MM.1S (cell line): ENCODE results near the gene LTN1.

Experiments
- DNase-seq: peaks from one replicate; pipeline ENCODE4 v3.0.0-alpha.2; 2015
- H2AFZ ChIP-seq: fragments of 300-600 bp; sonication (generic); 2 replicates; pipeline ENCODE4 v1.6.0; 2016; ENCODE audit warnings: antibody characterized with exemption, low read length
- H3F3A ChIP-seq: fragments of 300-600 bp; sonication (generic); 2 replicates; pipeline ENCODE4 v1.6.1; 2016; ENCODE audit warnings: mild to moderate bottlenecking, antibody characterized with exemption, low read length, moderate library complexity, mixed read lengths; ENCODE audit not compliant: insufficient read depth
- H3K27ac ChIP-seq: fragments of 300-600 bp; sonication (generic); 2 replicates; pipeline ENCODE4 v1.5.1; 2016; ENCODE audit warnings: mild to moderate bottlenecking, low read length
- H3K27me3 ChIP-seq: fragments of 300-600 bp; sonication (generic); replicated peaks from 2 replicates; pipeline ENCODE4 v1.6.0; 2016; ENCODE audit warnings: low read length; ENCODE audit not compliant: insufficient read depth
- H3K36me3 ChIP-seq: fragments of 300-600 bp; sonication (generic); replicated peaks from 2 replicates; pipeline ENCODE4 v1.6.1; 2016; ENCODE audit warnings: mild to moderate bottlenecking, low read length, mixed read lengths; ENCODE audit not compliant: insufficient read depth
- H3K4me1 ChIP-seq: fragments of 300-600 bp; sonication (generic); 2 replicates; pipeline ENCODE4 v1.6.1; 2016; ENCODE audit warnings: low read length, mixed read lengths
- H3K4me2 ChIP-seq: fragments of 300-600 bp; sonication (generic); 2 replicates; pipeline ENCODE4 v1.6.0; 2016; ENCODE audit warnings: low read depth, low read length
- H3K4me3 ChIP-seq: fragments of 300-600 bp; sonication (generic); 2 replicates; pipeline ENCODE4 v1.5.1; 2016; ENCODE audit warnings: low read length, mixed read lengths
- H3K79me2 ChIP-seq: fragments of 300-600 bp; sonication (generic); 2 replicates; pipeline ENCODE4 v1.6.1; 2016; ENCODE audit warnings: mixed run types, low read length, mixed read lengths
- H3K9ac ChIP-seq: fragments of 300-600 bp; sonication (generic); 2 replicates; pipeline ENCODE4 v1.6.1; 2016; ENCODE audit warnings: low read length, mixed read lengths
- H3K9me2 ChIP-seq: fragments of 300-600 bp; sonication (generic); replicated peaks from 2 replicates; pipeline ENCODE4 v1.6.1; 2016; ENCODE audit warnings: mild to moderate bottlenecking, low read length, mixed read lengths; ENCODE audit not compliant: insufficient read depth
- H3K9me3 ChIP-seq: fragments of 300-600 bp; sonication (generic); replicated peaks from 2 replicates; pipeline ENCODE4 v1.6.1; 2016; ENCODE audit warnings: mild to moderate bottlenecking, low read length, mixed read lengths; ENCODE audit not compliant: insufficient read depth
- H4K20me1 ChIP-seq: fragments of 300-600 bp; sonication (generic); 2 replicates; pipeline ENCODE4 v1.6.1; 2016; ENCODE audit warnings: mild to moderate bottlenecking, low read length, moderate library complexity, mixed read lengths; ENCODE audit not compliant: insufficient read depth
- EZH2 ChIP-seq: fragments of 300-600 bp; sonication (generic); optimal IDR thresholded peaks from 2 replicates; pipeline ENCODE3; 2017; ENCODE audit warnings: low read depth, mild to moderate bottlenecking, antibody characterized with exemption, low read length, mixed read lengths
- EZH2phosphoT487 ChIP-seq: fragments of 300-600 bp; sonication (generic); IDR thresholded peaks from 2 replicates; pipeline ENCODE4 v1.6.1; 2018; ENCODE audit warnings: antibody characterized with exemption, low read length
- TF ChIP-seq, protein P1 (sequence below): fragments of 300-600 bp; sonication (generic); IDR thresholded peaks from 2 replicates; pipeline ENCODE4 v1.5.1; 2016; ENCODE audit warnings: antibody characterized with exemption, low read length, mixed read lengths

LTN1 gene, protein sequence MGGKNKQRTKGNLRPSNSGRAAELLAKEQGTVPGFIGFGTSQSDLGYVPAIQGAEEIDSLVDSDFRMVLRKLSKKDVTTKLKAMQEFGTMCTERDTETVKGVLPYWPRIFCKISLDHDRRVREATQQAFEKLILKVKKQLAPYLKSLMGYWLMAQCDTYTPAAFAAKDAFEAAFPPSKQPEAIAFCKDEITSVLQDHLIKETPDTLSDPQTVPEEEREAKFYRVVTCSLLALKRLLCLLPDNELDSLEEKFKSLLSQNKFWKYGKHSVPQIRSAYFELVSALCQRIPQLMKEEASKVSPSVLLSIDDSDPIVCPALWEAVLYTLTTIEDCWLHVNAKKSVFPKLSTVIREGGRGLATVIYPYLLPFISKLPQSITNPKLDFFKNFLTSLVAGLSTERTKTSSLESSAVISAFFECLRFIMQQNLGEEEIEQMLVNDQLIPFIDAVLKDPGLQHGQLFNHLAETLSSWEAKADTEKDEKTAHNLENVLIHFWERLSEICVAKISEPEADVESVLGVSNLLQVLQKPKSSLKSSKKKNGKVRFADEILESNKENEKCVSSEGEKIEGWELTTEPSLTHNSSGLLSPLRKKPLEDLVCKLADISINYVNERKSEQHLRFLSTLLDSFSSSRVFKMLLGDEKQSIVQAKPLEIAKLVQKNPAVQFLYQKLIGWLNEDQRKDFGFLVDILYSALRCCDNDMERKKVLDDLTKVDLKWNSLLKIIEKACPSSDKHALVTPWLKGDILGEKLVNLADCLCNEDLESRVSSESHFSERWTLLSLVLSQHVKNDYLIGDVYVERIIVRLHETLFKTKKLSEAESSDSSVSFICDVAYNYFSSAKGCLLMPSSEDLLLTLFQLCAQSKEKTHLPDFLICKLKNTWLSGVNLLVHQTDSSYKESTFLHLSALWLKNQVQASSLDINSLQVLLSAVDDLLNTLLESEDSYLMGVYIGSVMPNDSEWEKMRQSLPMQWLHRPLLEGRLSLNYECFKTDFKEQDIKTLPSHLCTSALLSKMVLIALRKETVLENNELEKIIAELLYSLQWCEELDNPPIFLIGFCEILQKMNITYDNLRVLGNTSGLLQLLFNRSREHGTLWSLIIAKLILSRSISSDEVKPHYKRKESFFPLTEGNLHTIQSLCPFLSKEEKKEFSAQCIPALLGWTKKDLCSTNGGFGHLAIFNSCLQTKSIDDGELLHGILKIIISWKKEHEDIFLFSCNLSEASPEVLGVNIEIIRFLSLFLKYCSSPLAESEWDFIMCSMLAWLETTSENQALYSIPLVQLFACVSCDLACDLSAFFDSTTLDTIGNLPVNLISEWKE (N-terminal part only)

DNA sequence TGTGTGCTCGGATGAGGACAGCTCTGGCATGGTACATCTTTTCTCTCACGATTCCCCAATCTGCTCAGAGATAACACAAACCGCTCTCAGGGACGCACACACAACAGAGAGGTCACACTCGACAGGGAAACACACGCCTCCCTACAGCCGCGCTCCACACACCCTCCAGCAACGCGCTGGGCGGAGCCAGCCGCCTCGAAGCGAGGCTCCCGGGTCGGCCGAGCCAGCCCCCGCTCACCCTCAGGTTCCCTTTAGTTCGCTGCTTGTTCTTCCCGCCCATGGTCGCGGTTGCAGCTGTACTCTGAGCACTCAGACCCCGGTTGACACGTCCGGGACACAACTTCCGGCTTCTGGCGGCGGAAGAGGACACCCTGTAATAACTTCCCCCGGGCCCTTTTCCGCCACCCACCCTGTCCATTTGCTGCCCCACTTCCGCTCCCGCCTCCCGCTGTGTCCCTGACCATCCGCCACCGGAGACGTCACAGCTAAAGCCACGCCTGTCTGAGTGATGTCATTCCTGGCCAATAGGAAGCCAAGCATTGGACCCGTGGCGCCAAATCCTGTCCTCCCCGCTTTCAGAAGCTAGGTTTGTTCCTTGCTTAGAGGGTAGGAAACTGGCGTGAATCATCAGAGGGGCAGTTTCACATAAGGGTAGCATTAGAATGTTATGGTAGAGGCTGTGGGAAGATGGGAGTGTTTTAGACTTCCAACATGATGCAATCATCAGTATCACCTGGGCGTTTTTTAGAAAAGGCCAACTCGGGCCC lies at the start of gene LTN1:
Gene LTN1 (minus strand): TSS at position 352 of the 767 bp plus-strand sequence. CDS start 72 bp downstream, at position 280.
- peaks cover 9% of the 10 kb centered on the region for H3F3A ChIP-seq
- H3K4me3 ChIP-seq = peak within 1 kb of the TSS; percentile 97

DNA sequence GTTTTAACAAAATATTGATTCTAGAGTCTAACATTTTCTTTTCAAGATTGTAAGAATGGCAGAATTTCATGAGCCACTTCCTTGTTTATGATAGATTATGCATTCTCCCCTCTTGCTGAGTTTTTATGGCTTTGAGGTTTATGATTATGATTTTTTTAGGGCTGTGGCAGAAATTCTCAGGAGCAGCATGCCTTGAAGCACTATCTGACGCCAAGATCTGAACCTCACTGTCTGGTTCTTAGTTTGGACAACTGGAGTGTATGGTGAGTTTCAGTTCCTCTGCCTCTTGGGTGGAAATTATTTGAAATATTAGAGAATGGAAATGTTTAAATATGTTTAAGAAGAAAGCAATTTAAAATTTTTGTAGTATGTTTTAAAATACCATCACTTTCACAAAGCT lies 42.0 kb upstream of the LTN1 start:
- TF ChIP-seq, protein P1, sequence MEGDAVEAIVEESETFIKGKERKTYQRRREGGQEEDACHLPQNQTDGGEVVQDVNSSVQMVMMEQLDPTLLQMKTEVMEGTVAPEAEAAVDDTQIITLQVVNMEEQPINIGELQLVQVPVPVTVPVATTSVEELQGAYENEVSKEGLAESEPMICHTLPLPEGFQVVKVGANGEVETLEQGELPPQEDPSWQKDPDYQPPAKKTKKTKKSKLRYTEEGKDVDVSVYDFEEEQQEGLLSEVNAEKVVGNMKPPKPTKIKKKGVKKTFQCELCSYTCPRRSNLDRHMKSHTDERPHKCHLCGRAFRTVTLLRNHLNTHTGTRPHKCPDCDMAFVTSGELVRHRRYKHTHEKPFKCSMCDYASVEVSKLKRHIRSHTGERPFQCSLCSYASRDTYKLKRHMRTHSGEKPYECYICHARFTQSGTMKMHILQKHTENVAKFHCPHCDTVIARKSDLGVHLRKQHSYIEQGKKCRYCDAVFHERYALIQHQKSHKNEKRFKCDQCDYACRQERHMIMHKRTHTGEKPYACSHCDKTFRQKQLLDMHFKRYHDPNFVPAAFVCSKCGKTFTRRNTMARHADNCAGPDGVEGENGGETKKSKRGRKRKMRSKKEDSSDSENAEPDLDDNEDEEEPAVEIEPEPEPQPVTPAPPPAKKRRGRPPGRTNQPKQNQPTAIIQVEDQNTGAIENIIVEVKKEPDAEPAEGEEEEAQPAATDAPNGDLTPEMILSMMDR = no peak
- TF ChIP-seq EZH2 (no peak), EZH2phosphoT487 (no peak)
- Histone ChIP-seq H3K36me3 (peaks cover 28% of the 10 kb centered on the region), H3K27ac (no peak overlapping the region)

More for the DNA sequence above, at the start of gene LTN1:
- no peaks in the 10 kb centered on the region for H4K20me1 ChIP-seq
- H3K9me3 ChIP-seq = no peaks in the 10 kb centered on the region
- TF ChIP-seq, protein P1 = no peak
- no peak for TF ChIP-seq EZH2
- TF ChIP-seq EZH2phosphoT487 = no peak
- H3K4me1 ChIP-seq = peaks cover 13% of the 10 kb centered on the region
- peak within 1 kb of the TSS; percentile 90 for H3K4me2 ChIP-seq
- peaks cover 46% of the 10 kb centered on the region for H3K79me2 ChIP-seq
- no peaks in the 10 kb centered on the region for H3K9me2 ChIP-seq
- DNase-seq = peak; percentile 99
- H3K9ac ChIP-seq = peak within 1 kb of the TSS; percentile 80
- peak within 1 kb of the TSS; percentile 79 for H3K27ac ChIP-seq
- peak within 1 kb of the TSS; percentile 86 for H2AFZ ChIP-seq
- H3K27me3 ChIP-seq = no peaks in the 10 kb centered on the region
- H3K36me3 ChIP-seq = no peaks in the 10 kb centered on the region

DNA sequence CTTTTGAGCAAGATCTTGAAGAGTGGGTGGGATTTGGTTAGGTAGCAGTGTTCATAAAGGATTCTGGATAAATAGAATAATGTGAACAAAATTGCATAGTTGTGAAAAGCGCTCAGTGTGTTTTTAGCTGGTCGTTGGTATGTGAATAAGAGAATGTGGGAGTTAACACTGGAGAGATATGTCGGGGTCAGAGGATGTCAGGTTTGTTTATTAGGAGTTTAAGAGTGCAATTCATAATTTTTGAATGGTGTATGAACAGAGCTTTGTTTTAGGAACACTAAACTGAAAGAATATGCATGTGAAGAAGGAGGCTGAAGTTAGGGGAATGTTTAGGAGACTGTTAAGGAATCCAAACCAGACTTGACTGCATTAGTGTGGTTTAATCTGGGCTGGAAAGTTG lies 41.2 kb upstream of the LTN1 start:
- H2AFZ ChIP-seq = no peak overlapping the region
- no peaks in the 10 kb centered on the region for H4K20me1 ChIP-seq
- no peaks in the 10 kb centered on the region for H3F3A ChIP-seq
- no peak for TF ChIP-seq EZH2
- TF ChIP-seq EZH2phosphoT487 = no peak
- TF ChIP-seq, protein P1 = no peak
- H3K79me2 ChIP-seq = peaks cover 43% of the 10 kb centered on the region
- H3K4me3 ChIP-seq = no peak overlapping the region
- H3K27ac ChIP-seq = no peak overlapping the region
- H3K9ac ChIP-seq = no peak overlapping the region
- H3K27me3 ChIP-seq = no peaks in the 10 kb centered on the region
- DNase-seq = no peak
- H3K36me3 ChIP-seq = peaks cover 23% of the 10 kb centered on the region
- H3K4me1 ChIP-seq = no peaks in the 10 kb centered on the region
- H3K4me2 ChIP-seq = no peak overlapping the region
- no peaks in the 10 kb centered on the region for H3K9me2 ChIP-seq
- H3K9me3 ChIP-seq = no peaks in the 10 kb centered on the region

More for the DNA sequence above, 42.0 kb upstream of the LTN1 start:
- no peak for DNase-seq
- H2AFZ ChIP-seq = no peak overlapping the region
- peaks cover 38% of the 10 kb centered on the region for H3K79me2 ChIP-seq
- H3K4me3 ChIP-seq = no peak overlapping the region
- no peaks in the 10 kb centered on the region for H3K9me3 ChIP-seq
- H3K9ac ChIP-seq = no peak overlapping the region
- no peaks in the 10 kb centered on the region for H3F3A ChIP-seq
- no peaks in the 10 kb centered on the region for H3K9me2 ChIP-seq
- no peaks in the 10 kb centered on the region for H4K20me1 ChIP-seq
- H3K27me3 ChIP-seq = no peaks in the 10 kb centered on the region
- H3K4me1 ChIP-seq = no peaks in the 10 kb centered on the region
- H3K4me2 ChIP-seq = no peak overlapping the region
